ENCODE results near the gene GNAQ. TPM values are rescaled to one million over a fixed set of nuclear protein-coding genes. Genes with fewer than 3 reads are reported as not detected.

GNAQ gene
- total and polyA plus RNA-seq, 2 of the 13 experiments (the other 11 are each of a cell fraction or from before 2014, with no cell fraction given): 16.5 to 17.7 TPM

- Histone ChIP-seq H3K9me3 (ENCODE audit: low read length) (no peaks in the 10 kb centered on the region), H3K27me3 (ENCODE audit: control insufficient read depth in 1 of 2, insufficient read depth in 2 of 2, low read length in 2 of 2) (no peaks in the 10 kb centered on the region), H3K4me3 (replicated peaks in 1 of 3; ENCODE audit: insufficient read depth in 1 of 3, low read depth in 2 of 3, low read length in 3 of 3) (no peak overlapping the region), H4K20me1 (ENCODE audit: insufficient read depth, low read length) (peaks cover 2% of the 10 kb centered on the region; the same call in 1 of the 2 replicates), H3K79me2 (ENCODE audit: insufficient read depth, low read length) (no peaks in the 10 kb centered on the region), H3K27ac (ENCODE audit: extremely low read length, insufficient read depth, low read length) (no peak overlapping the region), H3K9ac (ENCODE audit: insufficient read depth, low read depth, low read length) (no peak overlapping the region), H3K4me1 (ENCODE audit: insufficient read depth, low read length) (peaks cover 14% of the 10 kb centered on the region), H2AFZ (ENCODE audit: low read length) (no peak overlapping the region), H3K4me2 (ENCODE audit: low read depth, low read length) (no peak overlapping the region), H3K36me3 (replicated peaks in 1 of 2; ENCODE audit: control insufficient read depth in 1 of 2, insufficient read depth in 2 of 2, low read length in 2 of 2) (no peaks in the 10 kb centered on the region)
- in situ Hi-C loops (cut with HindIII; ENCODE audit: extremely low pct_ligation_motif_present, low pct_unique_long_range_greater_than_20kb): no loop called here
- BruUV-seq (replicated peaks): no TSS peak
- CTCF ChIA-PET (ENCODE audit: low intra/inter-chr PET ratio, low total read pairs): no interaction called here
- POLR2A ChIA-PET: no interaction called here
- ATAC-seq (no peak), FAIRE-seq (no peak), DNase-seq (ENCODE audit: low spot score) (no peak)
- TF ChIP-seq, protein P1, sequence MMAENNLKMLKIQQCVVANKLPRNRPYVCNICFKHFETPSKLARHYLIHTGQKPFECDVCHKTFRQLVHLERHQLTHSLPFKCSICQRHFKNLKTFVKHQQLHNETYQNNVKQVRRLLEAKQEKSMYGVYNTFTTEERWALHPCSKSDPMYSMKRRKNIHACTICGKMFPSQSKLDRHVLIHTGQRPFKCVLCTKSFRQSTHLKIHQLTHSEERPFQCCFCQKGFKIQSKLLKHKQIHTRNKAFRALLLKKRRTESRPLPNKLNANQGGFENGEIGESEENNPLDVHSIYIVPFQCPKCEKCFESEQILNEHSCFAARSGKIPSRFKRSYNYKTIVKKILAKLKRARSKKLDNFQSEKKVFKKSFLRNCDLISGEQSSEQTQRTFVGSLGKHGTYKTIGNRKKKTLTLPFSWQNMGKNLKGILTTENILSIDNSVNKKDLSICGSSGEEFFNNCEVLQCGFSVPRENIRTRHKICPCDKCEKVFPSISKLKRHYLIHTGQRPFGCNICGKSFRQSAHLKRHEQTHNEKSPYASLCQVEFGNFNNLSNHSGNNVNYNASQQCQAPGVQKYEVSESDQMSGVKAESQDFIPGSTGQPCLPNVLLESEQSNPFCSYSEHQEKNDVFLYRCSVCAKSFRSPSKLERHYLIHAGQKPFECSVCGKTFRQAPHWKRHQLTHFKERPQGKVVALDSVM (CRISPR knock-in tag; IDR thresholded peaks at IDR 0.05): 0 out of 2 replicates have a peak, but pooled peaks have one; percentile 12
- TF ChIP-seq ZNF598 (CRISPR knock-in tag; IDR thresholded peaks at IDR 0.05; ENCODE audit: borderline replicate concordance): no peak
- 95% methylated on average over 5 of the region's 5 CpGs for WGBS (ENCODE audit: low lambda C conversion rate)
- intact Hi-C loops (cut with micrococcal nuclease; ENCODE audit: unreplicated experiment): no loop called here
These were observed 262.4 kb downstream of the GNAQ start for GRCh38 chr9:77769246-77769645.

GRCh38 chr9:77766587-77766986 is 265.0 kb downstream of the GNAQ start:
- ChIA-PET POLR2A (no interaction called here), CTCF (ENCODE audit: low intra/inter-chr PET ratio, low total read pairs) (no interaction called here)
- intact Hi-C loops (cut with micrococcal nuclease; ENCODE audit: unreplicated experiment): no loop called here
- Histone ChIP-seq H3K9ac (ENCODE audit: insufficient read depth, low read depth, low read length) (no peak overlapping the region), H3K79me2 (ENCODE audit: insufficient read depth, low read length) (no peaks in the 10 kb centered on the region), H4K20me1 (ENCODE audit: insufficient read depth, low read length) (peaks cover 2% of the 10 kb centered on the region; the same call in 1 of the 2 replicates), H3K4me3 (replicated peaks in 1 of 3; ENCODE audit: insufficient read depth in 1 of 3, low read depth in 2 of 3, low read length in 3 of 3) (no peak overlapping the region), H2AFZ (ENCODE audit: low read length) (no peak overlapping the region), H3K36me3 (replicated peaks in 1 of 2; ENCODE audit: control insufficient read depth in 1 of 2, insufficient read depth in 2 of 2, low read length in 2 of 2) (no peaks in the 10 kb centered on the region), H3K27ac (ENCODE audit: extremely low read length, insufficient read depth, low read length) (no peak overlapping the region), H3K4me1 (ENCODE audit: insufficient read depth, low read length) (peaks cover 28% of the 10 kb centered on the region), H3K4me2 (ENCODE audit: low read depth, low read length) (no peak overlapping the region), H3K9me3 (ENCODE audit: low read length) (no peaks in the 10 kb centered on the region), H3K27me3 (ENCODE audit: control insufficient read depth in 1 of 2, insufficient read depth in 2 of 2, low read length in 2 of 2) (no peaks in the 10 kb centered on the region)
- no peak for DNase-seq (ENCODE audit: low spot score)
- no TSS peak for BruUV-seq (replicated peaks)
- no peak for FAIRE-seq
- 74% methylated on average over 3 of the region's 3 CpGs for WGBS (ENCODE audit: low lambda C conversion rate)
- no peak for ATAC-seq
- no peak for TF ChIP-seq POLR2A (IDR thresholded peaks at IDR 0.05; ENCODE audit: insufficient read depth in 1 of 2, low read depth in 2 of 2, low read length in 2 of 2)
- TF ChIP-seq ZNF317 (CRISPR knock-in tag; IDR thresholded peaks at IDR 0.05): no peak
- TF ChIP-seq, protein P2, sequence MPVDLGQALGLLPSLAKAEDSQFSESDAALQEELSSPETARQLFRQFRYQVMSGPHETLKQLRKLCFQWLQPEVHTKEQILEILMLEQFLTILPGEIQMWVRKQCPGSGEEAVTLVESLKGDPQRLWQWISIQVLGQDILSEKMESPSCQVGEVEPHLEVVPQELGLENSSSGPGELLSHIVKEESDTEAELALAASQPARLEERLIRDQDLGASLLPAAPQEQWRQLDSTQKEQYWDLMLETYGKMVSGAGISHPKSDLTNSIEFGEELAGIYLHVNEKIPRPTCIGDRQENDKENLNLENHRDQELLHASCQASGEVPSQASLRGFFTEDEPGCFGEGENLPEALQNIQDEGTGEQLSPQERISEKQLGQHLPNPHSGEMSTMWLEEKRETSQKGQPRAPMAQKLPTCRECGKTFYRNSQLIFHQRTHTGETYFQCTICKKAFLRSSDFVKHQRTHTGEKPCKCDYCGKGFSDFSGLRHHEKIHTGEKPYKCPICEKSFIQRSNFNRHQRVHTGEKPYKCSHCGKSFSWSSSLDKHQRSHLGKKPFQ (CRISPR knock-in tag; IDR thresholded peaks at IDR 0.05; ENCODE audit: insufficient replicate concordance): no peak
- in situ Hi-C loops (cut with HindIII; ENCODE audit: extremely low pct_ligation_motif_present, low pct_unique_long_range_greater_than_20kb): no loop called here

All from HepG2 (cell line).